GM12878 (cell line): ENCODE measurements around the gene SUMF2. TPM values are rescaled to one million over a fixed set of nuclear protein-coding genes. Genes with fewer than 3 reads are reported as not detected.

Experiments
- CBFB ChIP-seq: IDR thresholded peaks from 2 replicates; pipeline ENCODE4 v1.6.1; 2016; ENCODE audit warnings: antibody characterized with exemption, low read depth
- CEBPZ ChIP-seq: fragments of 150-350 bp; IDR thresholded peaks from 2 replicates; pipeline ENCODE4 v1.6.1; 2016; ENCODE audit warnings: low read depth, low read length
- EZH2 ChIP-seq: IDR thresholded peaks from 2 replicates; pipeline ENCODE4 v1.6.1; 2012; ENCODE audit warnings: low read depth, mild to moderate bottlenecking, control low read depth, inconsistent platforms, low read length, borderline replicate concordance; ENCODE audit not compliant: control insufficient read depth
- FOXM1 ChIP-seq: IDR thresholded peaks from 2 replicates; pipeline ENCODE4 v1.6.1; 2012; ENCODE audit warnings: low read depth, mild to moderate bottlenecking, inconsistent platforms, low read length, moderate library complexity
- HDAC6 ChIP-seq: fragments of 200-600 bp; sonication (generic); IDR thresholded peaks from one replicate; pipeline ENCODE4 v1.8.0; 2017; ENCODE audit warnings: antibody characterized with exemption; ENCODE audit not compliant: unreplicated experiment
- HSF1 ChIP-seq: fragments of 150-350 bp; IDR thresholded peaks from 2 replicates; pipeline ENCODE4 v1.6.1; 2014; ENCODE audit warnings: mild to moderate bottlenecking, low read depth, low read length
- IKZF2 ChIP-seq, 2 experiments: fragments of 450-650 bp; IDR thresholded peaks; 2 replicates each; pipeline ENCODE4 v1.6.1; 2017; ENCODE audit warnings: mild to moderate bottlenecking in 2 of 2, moderate library complexity in 2 of 2
- IRF5 ChIP-seq: fragments of 450-650 bp; IDR thresholded peaks from 2 replicates; pipeline ENCODE4 v1.6.1; 2017; ENCODE audit warnings: borderline replicate concordance
- KAT2A ChIP-seq: conservative IDR thresholded peaks from 2 replicates; pipeline ENCODE4 v1.6.1; 2011; ENCODE audit warnings: low read depth, low read length; ENCODE audit not compliant: control insufficient read depth
- KDM1A ChIP-seq: fragments of 200-600 bp; sonication (generic); IDR thresholded peaks from 2 replicates; pipeline ENCODE4 v1.6.1; 2016; ENCODE audit warnings: borderline replicate concordance
- MLLT1 ChIP-seq: fragments of 450-650 bp; IDR thresholded peaks from 2 replicates; pipeline ENCODE4 v1.6.1; 2016; ENCODE audit warnings: mild to moderate bottlenecking
- MYC ChIP-seq: IDR thresholded peaks from 2 replicates; pipeline ENCODE4 v1.6.1; 2011; ENCODE audit warnings: mild to moderate bottlenecking, low read length, moderate library complexity, inconsistent platforms; ENCODE audit not compliant: insufficient read depth, insufficient replicate concordance, insufficient read length, severe bottlenecking
- NBN ChIP-seq: fragments of 450-650 bp; IDR thresholded peaks from 2 replicates; pipeline ENCODE4 v1.6.1; 2016
- NRF1 ChIP-seq: conservative IDR thresholded peaks from 2 replicates; pipeline ENCODE4 v1.6.1; 2011; ENCODE audit warnings: mild to moderate bottlenecking, low read depth, low read length, improper control_type of control experiment
- PAX5 ChIP-seq: IDR thresholded peaks from 2 replicates; pipeline ENCODE4 v1.6.1; 2011; ENCODE audit warnings: low read depth, low read length, borderline replicate concordance
- POLR2AphosphoS2 ChIP-seq: IDR thresholded peaks from 2 replicates; pipeline ENCODE4 v1.6.1; 2011; ENCODE audit warnings: low read depth, mild to moderate bottlenecking, low read length, improper control_type of control experiment, moderate library complexity
- RUNX3 ChIP-seq: IDR thresholded peaks from 2 replicates; pipeline ENCODE4 v1.6.1; 2012; ENCODE audit warnings: low read length, inconsistent platforms
- SMC3 ChIP-seq: IDR thresholded peaks from 2 replicates; pipeline ENCODE4 v1.6.1; 2011; ENCODE audit warnings: low read length, improper control_type of control experiment, borderline replicate concordance
- TCF3 ChIP-seq: IDR thresholded peaks from 2 replicates; pipeline ENCODE4 v1.6.1; 2012; ENCODE audit warnings: low read depth, mild to moderate bottlenecking, low read length, borderline replicate concordance; ENCODE audit not compliant: insufficient read depth
- ZZZ3 ChIP-seq: IDR thresholded peaks from 2 replicates; pipeline ENCODE4 v1.6.1; 2011; ENCODE audit warnings: low read depth; ENCODE audit not compliant: control insufficient read depth, insufficient read length
- polyA plus RNA-seq, 11 experiments: library from polyadenylated mRNA; depleted of rRNA in 4 of 11; unstranded in 6 of 11; stranded (reverse) in 5 of 11; fragments of >200 nt; fragmentation: Nextera tagmentation in 4 of 11; fragmentation: Illumina TruSeq in 1 of 11; extraction: Ambion mirVana in 4 of 11; extraction: Trizol in 1 of 11; gene quantifications; 1 replicate in 1 of 11; 2 replicates in 10 of 11; pipeline versions ENCODE4 v1.2.1 to v1.2.3, GENCODE V29; 2011 to 2016; ENCODE audit warnings: inconsistent platforms in 2 of 11, missing spikeins in 2 of 11, low read depth in 1 of 11
- total RNA-seq, 4 experiments: library from RNA; depleted of rRNA in 3 of 4; stranded (reverse); fragments of >200 nt in 3 of 4; fragmentation: Illumina TruSeq in 1 of 4; extraction: Trizol in 1 of 4; gene quantifications; 2 replicates each; pipeline versions ENCODE4 v1.2.1 to v1.2.3, GENCODE V29; 2013 to 2021

Gene SUMF2
- total and polyA plus RNA-seq, 10 of the 15 experiments (the other 5 are each of a cell fraction or from before 2014, with no cell fraction given): 39.9 to 106 (median 71.7) TPM

DNA sequence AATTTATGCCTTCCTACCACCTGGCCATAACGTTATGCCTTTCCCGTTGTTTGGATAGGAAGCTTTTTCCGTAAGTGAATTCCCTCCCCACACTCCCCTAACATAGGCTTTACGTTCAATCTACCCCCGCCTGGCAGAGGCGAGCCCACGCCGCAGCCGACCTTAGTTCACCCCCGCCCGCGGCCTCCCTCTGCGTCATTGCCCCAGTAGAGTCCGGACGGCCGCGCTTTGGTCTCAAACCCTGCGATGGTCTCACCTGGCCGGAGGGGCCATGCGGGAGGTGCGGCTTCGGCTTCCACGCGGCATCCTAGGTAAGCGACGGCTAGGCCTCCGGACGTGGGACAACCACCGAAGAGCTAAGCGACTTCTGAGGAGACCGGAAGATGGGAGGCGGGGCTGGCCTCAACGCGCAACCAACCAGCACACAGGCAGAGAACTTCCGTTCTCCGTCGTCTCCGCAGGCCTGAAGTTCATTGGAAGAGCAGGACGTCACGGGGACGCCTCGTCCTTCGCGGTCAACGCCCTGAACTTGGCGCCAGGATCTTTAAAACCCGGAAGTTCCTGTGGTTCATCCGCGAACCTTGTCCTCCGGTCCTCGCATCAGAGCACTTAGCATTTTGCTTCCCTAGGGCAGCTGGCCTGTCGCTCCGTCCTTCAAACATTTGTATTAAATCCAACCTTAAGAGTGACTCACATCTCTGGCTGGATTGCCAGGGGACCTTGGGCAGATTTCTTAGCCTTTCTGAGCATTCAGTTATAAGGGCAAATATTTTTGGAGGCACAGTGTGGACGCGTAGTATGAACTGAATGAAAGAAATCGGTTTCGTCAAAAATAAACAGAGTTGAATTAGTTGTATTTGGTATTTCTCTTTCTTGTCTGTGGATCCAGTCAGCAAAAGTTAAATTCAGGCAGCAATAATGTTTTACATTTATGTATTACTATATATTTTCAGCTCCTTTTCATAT lies 42.3 kb downstream of the SUMF2 start, which contains the start of gene CHCHD2 (continued):
- TF ChIP-seq IRF5 (no peak), NRF1 (no peak), CEBPZ (peak; percentile 46), POLR2AphosphoS2 (peak; percentile 86), MLLT1 (peak; percentile 94), ZZZ3 (no peak), EZH2 (no peak), PAX5 (peak; percentile 59; the same call in 1 of the 2 replicates), NBN (peak; percentile 79), RUNX3 (peak; percentile 94), KAT2A (no peak), HSF1 (no peak), SMC3 (no peak), KDM1A (no peak), CBFB (peak; percentile 75), MYC (peak; percentile 93), HDAC6 (no peak), IKZF2 (IDR thresholded peaks at IDR 0.05) (no peak), FOXM1 (no peak), TCF3 (0 out of 2 replicates have a peak, but pooled peaks have one; percentile 26)
